Stimulated activated CD4-positive, alpha-beta T cell treated with anti-CD3 and anti-CD28 coated beads, Interleukin-15, amount 100 ng/mL, for 48 hours (primary cell): ENCODE measurements around the gene TP53AIP1.

ENCODE experiments used
- DNase-seq, 2 donors: peaks; one replicate each; pipeline ENCODE4 v3.0.0-alpha.2; 2020; ENCODE audit warnings: low read depth in 2 of 2

TP53AIP1 gene

GRCh38 chr11:128890543-128891368, 51.9 kb downstream of the TP53AIP1 start, which contains the start of gene KCNJ5:
Gene KCNJ5 (plus strand): TSS chr11:128891356. CDS start chr11:128911274, 19,918 bp downstream.
- no peak for DNase-seq

GRCh38 chr11:128890216-128890542, 52.5 kb downstream of the TP53AIP1 start:
- DNase-seq = no peak

GRCh38 chr11:128889657-128890213, 52.9 kb downstream of the TP53AIP1 start:
- DNase-seq = no peak

- no peak for DNase-seq
These were observed 54.4 kb downstream of the TP53AIP1 start for GRCh38 chr11:128888034-128888985.

- no peak for DNase-seq
These were observed 56.1 kb downstream of the TP53AIP1 start for GRCh38 chr11:128886406-128887124.
